Muscle layer of duodenum (tissue), 2 donors: Measurements from ENCODE around the gene CCM2L.

ENCODE experiments used
- H3K27ac ChIP-seq: one replicate; pipeline ENCODE4 v1.7.0; 2013; ENCODE audit warnings: mild to moderate bottlenecking, low read length
- H3K27me3 ChIP-seq: one replicate; pipeline ENCODE4 v1.7.0; 2013; ENCODE audit warnings: low read depth, mild to moderate bottlenecking, control low read depth, low read length
- H3K36me3 ChIP-seq, 2 donors: one replicate each; pipeline ENCODE4 v1.7.0; 2013; ENCODE audit warnings: low read length in 2 of 2, control low read depth in 1 of 2, mild to moderate bottlenecking in 1 of 2; ENCODE audit not compliant: insufficient read depth in 2 of 2, control insufficient read depth in 1 of 2
- H3K4me1 ChIP-seq, 2 donors: one replicate each; pipeline ENCODE4 v1.7.0; 2013; ENCODE audit warnings: low read length in 2 of 2, mild to moderate bottlenecking in 2 of 2, control low read depth in 1 of 2, moderate library complexity in 1 of 2; ENCODE audit not compliant: insufficient read depth in 2 of 2, control insufficient read depth in 1 of 2
- H3K4me3 ChIP-seq, 2 donors: one replicate each; pipeline ENCODE4 v1.7.0; 2013; ENCODE audit warnings: low read length in 2 of 2, low read depth in 1 of 2, mild to moderate bottlenecking in 1 of 2
- H3K9me3 ChIP-seq, 2 donors: one replicate each; pipeline ENCODE4 v1.7.0; 2013; ENCODE audit warnings: low read length in 2 of 2, control low read depth in 1 of 2, mild to moderate bottlenecking in 1 of 2; ENCODE audit not compliant: control insufficient read depth in 1 of 2
- donor health status: healthy.

The CCM2L gene

DNA sequence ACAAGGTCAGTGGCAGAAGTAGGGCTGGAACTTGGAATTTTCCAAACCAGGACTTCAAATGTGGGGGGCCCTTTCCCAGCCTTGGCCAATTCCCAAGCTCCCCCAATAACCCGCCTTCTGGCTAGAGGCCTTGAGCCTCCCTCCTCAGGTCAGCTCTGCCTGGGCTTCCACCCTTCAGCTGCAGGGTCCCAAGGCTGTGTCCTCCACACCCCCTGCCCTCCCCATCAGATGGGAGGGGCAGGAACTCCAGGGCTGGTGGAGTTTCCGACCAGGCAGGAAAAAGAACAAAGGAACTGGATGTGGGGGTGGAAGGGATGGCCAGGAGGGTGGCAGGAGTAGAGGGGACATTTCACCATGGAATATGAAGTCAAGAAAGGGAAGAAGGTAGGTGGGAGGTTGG lies at the start of gene CCM2L:
TSS of gene CCM2L (plus strand) at position 338 of the 400 bp plus-strand sequence. CDS start at position 355, 17 bp downstream.
- no peaks in the 10 kb centered on the region for H3K4me1 ChIP-seq
- H3K27me3 ChIP-seq, result no peaks in the 10 kb centered on the region
- H3K36me3 ChIP-seq, result no peaks in the 10 kb centered on the region
- H3K4me3 ChIP-seq, result no peak within 1 kb of the TSS
- no peaks in the 10 kb centered on the region for H3K9me3 ChIP-seq
- no peak within 1 kb of the TSS for H3K27ac ChIP-seq

GRCh38 chr20:31962761-31963160 lies 47.5 kb upstream of the CCM2L start:
- no peak overlapping the region for H3K4me3 ChIP-seq
- no peak overlapping the region for H3K27ac ChIP-seq
- H3K4me1 ChIP-seq, result peaks cover 0 to under 1% of the 10 kb centered on the region in 2 donors
- no peaks in the 10 kb centered on the region for H3K27me3 ChIP-seq
- H3K36me3 ChIP-seq, result no peaks in the 10 kb centered on the region
- H3K9me3 ChIP-seq, result no peaks in the 10 kb centered on the region

DNA sequence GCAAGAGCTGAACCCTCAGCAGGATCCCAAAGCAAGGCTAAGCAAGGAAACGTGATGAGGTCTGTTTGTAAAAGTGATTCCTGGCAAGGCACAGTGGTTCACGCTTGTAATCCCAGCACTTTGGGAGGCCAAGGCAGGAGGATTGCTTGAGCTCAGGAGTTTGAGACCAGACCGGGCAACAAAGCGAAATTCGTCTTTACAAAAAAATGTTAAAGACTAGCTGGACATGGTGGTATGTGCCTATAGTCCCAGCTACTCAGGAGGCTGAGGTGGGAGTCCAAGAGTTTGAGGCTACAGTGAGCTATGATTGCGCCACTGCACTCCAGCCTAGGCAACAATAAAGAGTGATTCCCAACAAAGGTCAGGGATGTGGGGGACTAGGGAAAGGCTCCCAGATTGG lies 46.3 kb upstream of the CCM2L start:
- peaks cover 1% of the 10 kb centered on the region for H3K27me3 ChIP-seq
- H3K4me1 ChIP-seq, result peaks cover 0 to 7% of the 10 kb centered on the region in 2 donors
- H3K27ac ChIP-seq, result no peak overlapping the region
- H3K36me3 ChIP-seq, result no peaks in the 10 kb centered on the region
- H3K9me3 ChIP-seq, result no peaks in the 10 kb centered on the region
- H3K4me3 ChIP-seq, result no peak overlapping the region

GRCh38 chr20:31966991-31967655 lies 43.1 kb upstream of the CCM2L start:
- Histone ChIP-seq H3K4me1 (peaks cover 0 to 7% of the 10 kb centered on the region in 2 donors), H3K4me3 (no peak overlapping the region), H3K36me3 (no peaks in the 10 kb centered on the region), H3K27me3 (peaks cover 6% of the 10 kb centered on the region), H3K9me3 (no peaks in the 10 kb centered on the region), H3K27ac (no peak overlapping the region)

DNA sequence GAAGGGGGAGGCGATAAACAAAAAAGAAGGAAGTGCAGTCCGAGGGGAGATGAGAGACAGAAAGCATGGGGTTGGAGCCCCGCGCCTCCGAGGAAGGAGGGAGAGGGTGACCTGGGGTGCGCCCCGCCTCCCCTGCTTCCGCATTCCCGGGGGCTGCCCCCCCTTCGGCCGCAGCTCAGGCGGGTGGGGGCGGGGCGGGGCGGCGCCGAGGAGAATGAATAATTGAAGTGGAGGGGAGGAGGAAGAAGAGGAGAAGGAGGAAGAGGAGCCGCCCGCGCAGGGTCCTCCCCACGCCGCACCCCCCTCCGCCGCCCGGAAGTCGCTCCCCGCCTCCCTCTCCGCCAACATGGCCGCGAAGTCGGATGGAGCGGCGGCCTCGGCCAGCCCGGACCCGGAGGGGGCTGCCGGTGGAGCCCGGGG lies 42.4 kb upstream of the CCM2L start, which contains the start of gene XKR7:
TSS of gene XKR7 (plus strand) at position 322 of the 420 bp plus-strand sequence. CDS start at position 347, 25 bp downstream.
- H3K4me3 ChIP-seq, result peak within 1 kb of the TSS in 1 of 2 donors; percentile 26
- peaks cover 0 to 7% of the 10 kb centered on the region in 2 donors for H3K4me1 ChIP-seq
- H3K27ac ChIP-seq, result no peak within 1 kb of the TSS
- no peaks in the 10 kb centered on the region for H3K9me3 ChIP-seq
- peaks cover 10% of the 10 kb centered on the region for H3K27me3 ChIP-seq
- H3K36me3 ChIP-seq, result no peaks in the 10 kb centered on the region

DNA sequence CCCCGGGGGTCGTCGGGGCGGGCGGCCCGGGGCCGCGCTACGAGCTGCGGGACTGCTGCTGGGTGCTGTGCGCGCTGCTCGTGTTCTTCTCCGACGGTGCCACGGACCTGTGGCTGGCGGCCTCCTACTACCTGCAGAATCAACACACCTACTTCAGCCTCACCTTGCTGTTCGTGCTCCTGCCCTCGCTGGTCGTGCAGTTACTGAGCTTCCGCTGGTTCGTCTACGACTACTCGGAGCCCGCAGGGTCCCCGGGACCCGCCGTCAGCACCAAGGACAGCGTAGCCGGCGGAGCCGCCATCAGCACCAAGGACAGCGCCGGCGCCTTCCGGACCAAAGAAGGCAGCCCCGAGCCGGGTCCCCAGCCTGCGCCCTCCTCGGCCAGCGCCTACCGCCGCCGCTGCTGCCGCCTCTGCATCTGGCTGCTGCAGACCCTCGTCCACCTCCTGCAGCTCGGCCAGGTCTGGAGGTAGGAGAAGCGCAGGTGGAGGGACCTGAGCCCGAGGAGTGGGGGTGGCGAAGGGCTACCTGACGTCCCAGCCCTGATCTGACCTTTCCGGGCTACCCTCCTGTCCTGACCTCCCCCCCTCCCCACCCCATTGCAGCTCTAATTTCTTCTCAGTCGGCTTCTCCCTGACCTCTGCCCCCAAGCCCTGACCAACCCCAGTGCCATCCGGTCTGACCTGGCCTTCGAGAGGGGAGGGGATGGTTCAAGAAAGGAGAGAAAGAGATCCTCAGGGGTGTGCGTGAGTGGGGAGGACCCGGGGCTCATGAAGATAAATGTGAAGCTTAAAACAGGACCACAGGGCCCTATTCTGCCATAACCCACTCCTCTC lies 41.7 kb upstream of the CCM2L start:
- Histone ChIP-seq H3K27ac (no peak overlapping the region), H3K36me3 (no peaks in the 10 kb centered on the region), H3K4me1 (peaks cover 0 to 7% of the 10 kb centered on the region in 2 donors), H3K4me3 (peak overlapping the region in 1 of 2 donors; percentile 26), H3K27me3 (peaks cover 10% of the 10 kb centered on the region), H3K9me3 (no peaks in the 10 kb centered on the region)

- peaks cover 10% of the 10 kb centered on the region for H3K27me3 ChIP-seq
Measured at GRCh38 chr20:31969991-31970390, 40.2 kb upstream of the CCM2L start.

DNA sequence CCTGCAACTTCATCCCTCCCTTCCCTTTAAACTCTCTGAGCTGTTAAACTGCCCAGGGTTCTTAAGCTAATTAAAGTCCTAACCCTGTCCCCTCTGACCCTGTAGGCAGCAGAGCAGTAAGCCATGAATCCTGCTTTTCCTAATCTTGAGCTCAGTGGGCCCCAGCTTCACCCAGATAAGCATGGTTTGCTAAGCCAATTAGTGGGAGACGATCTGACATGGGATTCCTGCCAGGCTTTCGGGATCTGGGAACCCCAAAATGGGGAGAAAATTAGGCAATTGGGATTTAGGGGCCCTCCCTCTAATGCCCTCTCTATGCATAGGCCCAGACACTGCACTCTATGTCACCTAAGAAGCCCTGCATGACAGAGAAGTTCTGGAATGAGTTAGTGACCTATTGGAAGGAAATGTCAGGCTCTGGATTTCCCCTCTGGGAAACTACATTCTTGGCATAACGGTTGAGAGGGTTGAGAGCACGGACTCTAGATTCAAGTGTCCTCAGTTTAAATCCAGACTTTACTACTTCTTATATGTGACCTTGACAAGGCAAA lies 37.7 kb upstream of the CCM2L start:
- H3K27ac ChIP-seq, result no peak overlapping the region
- no peaks in the 10 kb centered on the region for H3K9me3 ChIP-seq
- H3K27me3 ChIP-seq, result peaks cover 10% of the 10 kb centered on the region
- no peaks in the 10 kb centered on the region for H3K36me3 ChIP-seq
- H3K4me1 ChIP-seq, result peaks cover 0 to 7% of the 10 kb centered on the region in 2 donors
- no peak overlapping the region for H3K4me3 ChIP-seq

More at GRCh38 chr20:31969991-31970390, 40.2 kb upstream of the CCM2L start:
- Histone ChIP-seq H3K4me1 (peaks cover 0 to 7% of the 10 kb centered on the region in 2 donors), H3K9me3 (no peaks in the 10 kb centered on the region), H3K27ac (no peak overlapping the region), H3K36me3 (no peaks in the 10 kb centered on the region), H3K4me3 (no peak overlapping the region)

DNA sequence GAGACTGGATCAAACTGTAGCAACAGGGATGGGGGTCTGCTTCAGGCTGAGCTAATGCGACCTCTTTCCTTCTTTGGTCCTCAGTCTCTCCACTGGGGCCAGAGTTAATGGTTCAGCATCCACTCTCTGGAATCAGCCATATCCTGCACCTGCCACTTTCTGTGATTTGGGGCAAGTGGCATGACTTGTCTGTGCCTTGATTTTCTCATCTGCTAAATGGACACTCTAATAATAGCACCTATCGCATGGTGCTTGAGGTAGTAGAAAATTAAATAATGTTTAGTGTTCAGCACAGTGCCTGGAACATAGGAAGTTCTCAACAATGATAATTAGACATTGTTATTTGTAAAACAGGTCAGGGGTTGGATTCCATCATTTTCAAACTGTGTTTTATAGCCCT lies 35.9 kb upstream of the CCM2L start:
- Histone ChIP-seq H3K27me3 (peaks cover 5% of the 10 kb centered on the region), H3K9me3 (no peaks in the 10 kb centered on the region), H3K36me3 (no peaks in the 10 kb centered on the region)

GRCh38 chr20:31974951-31975487 lies 35.2 kb upstream of the CCM2L start:
- H3K27ac ChIP-seq, result no peak overlapping the region
- no peaks in the 10 kb centered on the region for H3K36me3 ChIP-seq
- H3K27me3 ChIP-seq, result peaks cover 4% of the 10 kb centered on the region
- no peaks in the 10 kb centered on the region for H3K9me3 ChIP-seq
- H3K4me3 ChIP-seq, result no peak overlapping the region
- no peaks in the 10 kb centered on the region for H3K4me1 ChIP-seq

More for the DNA sequence above, 35.9 kb upstream of the CCM2L start:
- Histone ChIP-seq H3K4me1 (no peaks in the 10 kb centered on the region), H3K27ac (no peak overlapping the region), H3K4me3 (no peak overlapping the region)

DNA sequence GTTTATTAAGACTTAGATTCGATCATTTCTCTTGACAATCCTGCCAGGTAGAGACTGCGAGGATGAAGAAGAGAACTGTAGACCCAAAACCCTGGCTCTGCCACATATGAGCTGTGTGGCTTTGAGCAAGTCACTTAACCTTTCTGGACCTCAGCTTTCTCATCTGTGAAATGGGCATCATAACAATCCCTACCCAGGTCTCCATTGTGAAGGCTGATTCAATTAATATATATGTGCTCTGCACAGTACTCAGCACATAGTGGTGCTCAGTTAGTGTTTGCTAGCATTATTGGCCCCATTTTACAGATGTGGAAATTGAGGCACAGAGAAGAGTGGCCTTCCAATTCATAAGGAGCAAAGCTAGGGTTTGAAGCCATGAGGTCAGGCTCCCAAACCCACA lies 34.4 kb upstream of the CCM2L start:
- Histone ChIP-seq H3K27ac (no peak overlapping the region), H3K4me1 (no peaks in the 10 kb centered on the region), H3K4me3 (no peak overlapping the region), H3K36me3 (no peaks in the 10 kb centered on the region), H3K27me3 (peaks cover 4% of the 10 kb centered on the region), H3K9me3 (no peaks in the 10 kb centered on the region)
